Fibroblast of skin of abdomen (primary cell): ENCODE data around the gene CAPS.
A peak's percentile ranks its signal among the peaks of the same experiment; 100 is the strongest.

Experiments
- DNase-seq: peaks from one replicate; pipeline ENCODE4 v3.0.0-alpha.2; 2013

Gene CAPS

GRCh38 chr19:5934774-5935472 lies 20.9 kb downstream of the CAPS start:
- DNase-seq, result peak; percentile 56

- DNase-seq, result no peak
These were observed 21.6 kb downstream of the CAPS start for GRCh38 chr19:5935473-5936291.

- no peak for DNase-seq
These were observed 22.2 kb downstream of the CAPS start for GRCh38 chr19:5936292-5936592.

- no peak for DNase-seq
These were observed 23.5 kb downstream of the CAPS start for GRCh38 chr19:5937550-5937949.

GRCh38 chr19:5940260-5941208 lies 26.5 kb downstream of the CAPS start:
- DNase-seq, result no peak

- no peak for DNase-seq
These were observed 27.6 kb downstream of the CAPS start for GRCh38 chr19:5941673-5942072.

GRCh38 chr19:5943045-5943444 lies 29.0 kb downstream of the CAPS start:
- no peak for DNase-seq

- no peak for DNase-seq
These were observed 29.6 kb downstream of the CAPS start for GRCh38 chr19:5943623-5944022.

- DNase-seq, result peak; percentile 61
These were observed 33.4 kb downstream of the CAPS start for GRCh38 chr19:5947435-5947834.

- DNase-seq, result no peak
These were observed 34.9 kb downstream of the CAPS start for GRCh38 chr19:5948752-5949564.

GRCh38 chr19:5949792-5950305 lies 35.8 kb downstream of the CAPS start:
- no peak for DNase-seq

GRCh38 chr19:5950741-5951140 lies 36.7 kb downstream of the CAPS start:
- no peak for DNase-seq

- DNase-seq, result no peak
These were observed 37.3 kb downstream of the CAPS start for GRCh38 chr19:5951338-5951861.

- no peak for DNase-seq
These were observed 38.4 kb downstream of the CAPS start for GRCh38 chr19:5952193-5953029.

- peak; percentile 57 for DNase-seq
These were observed 39.1 kb downstream of the CAPS start for GRCh38 chr19:5953030-5953589.

- DNase-seq, result peak; percentile 31
These were observed 39.7 kb downstream of the CAPS start for GRCh38 chr19:5953680-5954213.

GRCh38 chr19:5954293-5954692 lies 40.2 kb downstream of the CAPS start:
- no peak for DNase-seq

- DNase-seq, result peak; percentile 39
These were observed 41.5 kb downstream of the CAPS start for GRCh38 chr19:5955636-5955935.

GRCh38 chr19:5956323-5956722 lies 42.3 kb downstream of the CAPS start:
- DNase-seq, result no peak

- DNase-seq, result no peak
These were observed 42.7 kb downstream of the CAPS start for GRCh38 chr19:5956728-5957127.
